ENCODE data around the gene CHST7.
"Not testable (repeated sequence)": the region's sequence is repeated elsewhere in the genome, so short reads cannot be mapped to it uniquely, and the experiment has no call there.

CHST7 gene

GRCh38 chrX:46573331-46573891 is at the start of gene CHST7:
CHST7 (plus strand) TSS chrX:46573765; CDS start chrX:46573932, 167 bp downstream.
- DNase-seq, result peak; percentile 41

GRCh38 chrX:46528640-46529039 is 44.9 kb upstream of the CHST7 start:
- not testable (repeated sequence) for DNase-seq

GRCh38 chrX:46529740-46530403 is 43.7 kb upstream of the CHST7 start:
- not testable (repeated sequence) for DNase-seq

DNA sequence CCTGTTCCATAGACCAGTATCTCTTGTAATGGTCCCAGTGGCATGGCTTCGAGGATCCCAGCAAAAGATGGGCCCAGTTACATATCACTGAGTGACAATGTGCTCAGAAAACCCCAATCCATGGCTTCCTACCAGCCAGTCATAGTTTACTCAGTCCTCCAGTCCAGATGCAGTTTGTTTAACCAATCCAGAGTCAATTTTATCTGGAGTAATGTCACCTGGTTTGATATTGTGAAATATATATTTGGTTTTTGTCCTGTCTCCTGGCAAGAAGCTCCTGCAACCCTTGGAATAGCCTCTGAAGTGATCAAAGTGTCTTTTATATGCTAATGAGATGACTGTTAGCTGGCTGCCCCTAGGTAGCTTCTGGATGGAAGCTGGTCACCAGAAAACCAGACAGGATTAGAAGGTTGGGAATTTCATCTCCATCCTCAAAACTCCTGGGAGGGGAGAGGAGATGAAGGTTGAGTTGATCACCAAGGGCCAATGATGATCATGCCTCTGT is 43.1 kb upstream of the CHST7 start:
- not testable (repeated sequence) for DNase-seq

- DNase-seq, result no peak
These were observed 42.1 kb upstream of the CHST7 start for GRCh38 chrX:46531442-46531841.

- DNase-seq, result no peak
These were observed 30.1 kb upstream of the CHST7 start for GRCh38 chrX:46543441-46543840.

DNA sequence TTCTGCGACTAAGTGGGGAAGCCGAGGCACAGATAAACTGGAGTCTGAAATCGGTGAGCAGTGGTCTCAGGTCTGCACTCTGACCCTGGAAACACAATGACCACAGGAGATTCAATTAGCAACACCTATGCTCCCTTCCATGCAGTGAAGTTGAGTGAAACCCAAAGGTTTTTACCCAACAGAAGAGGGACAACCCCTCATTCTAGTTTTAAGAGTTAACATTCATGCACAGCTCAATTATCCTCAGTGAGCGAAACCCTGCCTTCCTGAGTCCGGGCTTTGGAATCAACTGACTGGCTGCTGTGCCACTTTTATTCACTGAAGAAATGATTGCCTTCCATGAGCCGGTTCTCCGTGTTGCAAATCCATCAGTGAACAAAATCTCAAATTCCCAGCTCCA is 29.0 kb upstream of the CHST7 start:
- not testable (repeated sequence) for DNase-seq

GRCh38 chrX:46545111-46546005 is 28.2 kb upstream of the CHST7 start, which contains the start of gene ZNF674:
ZNF674 (minus strand) TSS chrX:46545421; CDS start chrX:46542087, 3,334 bp downstream.
- DNase-seq, result peak; percentile 68

- DNase-seq, result no peak
These were observed 25.7 kb upstream of the CHST7 start for GRCh38 chrX:46547857-46548256.

- DNase-seq, result no peak
These were observed 23.7 kb upstream of the CHST7 start for GRCh38 chrX:46549914-46550313.

- no peak for DNase-seq
These were observed 22.0 kb upstream of the CHST7 start for GRCh38 chrX:46551494-46552128.

- no peak for DNase-seq
These were observed 19.6 kb upstream of the CHST7 start for GRCh38 chrX:46553935-46554334.

DNA sequence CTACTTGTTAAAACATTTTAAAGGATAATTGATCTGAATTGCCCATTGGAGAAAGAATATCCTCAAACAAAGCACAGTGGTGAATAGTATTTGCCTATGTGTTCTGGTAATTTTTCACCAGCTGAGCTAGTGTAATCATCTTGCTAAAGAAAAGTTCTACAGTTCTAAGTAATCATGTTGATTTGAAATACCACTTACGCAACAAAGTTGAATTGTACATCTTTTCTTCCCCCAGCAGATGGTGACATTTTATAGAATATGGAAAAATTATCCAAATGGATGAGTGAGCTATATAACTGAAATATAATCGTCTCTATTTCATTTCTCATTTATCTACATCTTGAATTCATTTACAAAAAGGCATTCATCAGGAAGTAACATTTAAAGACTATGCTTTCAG is 18.6 kb upstream of the CHST7 start:
- no peak for DNase-seq

DNA sequence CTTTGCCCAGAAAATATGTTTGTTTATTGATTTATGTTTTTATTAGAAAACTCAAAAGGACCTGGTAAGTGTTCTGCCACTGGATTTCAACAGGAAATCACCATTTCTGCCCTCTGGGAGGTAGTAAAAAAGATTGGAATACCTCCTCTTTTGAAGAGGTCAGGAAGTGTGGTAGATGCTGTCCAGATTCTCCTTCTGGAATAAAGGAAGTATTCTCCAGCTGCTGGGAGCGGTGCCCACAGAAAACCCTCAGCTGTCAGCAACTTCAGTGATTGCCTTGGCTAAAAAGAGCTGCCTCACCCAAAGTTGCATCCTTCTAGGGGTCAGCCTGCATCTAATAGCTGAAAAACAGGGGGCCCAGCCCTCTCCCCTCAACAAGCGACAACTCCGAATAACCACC is 14.5 kb upstream of the CHST7 start:
- no peak for DNase-seq

- DNase-seq, result no peak
These were observed 11.5 kb upstream of the CHST7 start for GRCh38 chrX:46561824-46562657.

- no peak for DNase-seq
These were observed 6.2 kb upstream of the CHST7 start for GRCh38 chrX:46567388-46567787.

GRCh38 chrX:46569621-46570020 is 3.9 kb upstream of the CHST7 start:
- DNase-seq, result no peak

DNA sequence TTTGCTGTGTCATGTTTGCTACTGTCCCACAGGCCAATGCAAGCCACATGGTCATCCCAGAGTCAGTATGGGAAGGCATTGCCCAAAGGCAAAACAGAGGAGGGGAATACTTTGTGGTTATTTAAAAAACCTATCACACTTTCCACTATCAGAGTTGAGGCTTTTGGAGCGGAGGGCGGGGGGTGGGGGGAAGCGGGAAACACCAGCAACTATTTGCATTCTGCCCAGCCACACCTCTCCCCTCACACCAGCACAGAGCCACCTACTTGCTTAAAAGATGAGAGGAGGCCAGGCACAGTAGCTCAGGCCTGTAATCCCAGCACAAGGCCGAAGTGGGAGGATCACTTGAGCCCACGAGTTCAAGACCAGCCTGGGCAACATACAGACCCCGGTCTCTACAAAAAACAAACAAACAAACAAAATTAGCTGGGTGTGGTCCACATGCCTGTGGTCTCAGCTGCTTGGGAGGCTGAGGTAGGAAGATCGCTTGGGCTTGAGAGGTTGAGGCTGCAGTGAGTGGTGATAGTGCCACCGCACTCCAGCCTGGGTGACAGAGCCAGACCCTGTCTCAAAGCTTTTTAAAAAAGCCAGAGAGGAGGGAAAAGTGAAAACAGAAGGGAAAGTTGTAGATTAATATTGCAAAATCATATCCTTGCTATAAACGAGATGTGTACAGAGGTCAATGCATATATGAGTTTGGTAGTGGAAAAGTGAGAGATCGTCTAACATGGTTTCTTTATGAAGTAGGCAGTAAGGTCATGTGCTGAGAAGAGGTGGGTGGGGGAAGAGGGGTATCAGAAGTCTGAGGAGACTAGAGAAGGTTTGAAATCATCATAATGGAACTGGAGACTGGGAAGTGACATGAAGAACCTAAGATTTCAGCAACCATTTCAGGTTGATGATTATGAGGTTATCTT is 1.9 kb upstream of the CHST7 start:
- DNase-seq, result no peak

DNA sequence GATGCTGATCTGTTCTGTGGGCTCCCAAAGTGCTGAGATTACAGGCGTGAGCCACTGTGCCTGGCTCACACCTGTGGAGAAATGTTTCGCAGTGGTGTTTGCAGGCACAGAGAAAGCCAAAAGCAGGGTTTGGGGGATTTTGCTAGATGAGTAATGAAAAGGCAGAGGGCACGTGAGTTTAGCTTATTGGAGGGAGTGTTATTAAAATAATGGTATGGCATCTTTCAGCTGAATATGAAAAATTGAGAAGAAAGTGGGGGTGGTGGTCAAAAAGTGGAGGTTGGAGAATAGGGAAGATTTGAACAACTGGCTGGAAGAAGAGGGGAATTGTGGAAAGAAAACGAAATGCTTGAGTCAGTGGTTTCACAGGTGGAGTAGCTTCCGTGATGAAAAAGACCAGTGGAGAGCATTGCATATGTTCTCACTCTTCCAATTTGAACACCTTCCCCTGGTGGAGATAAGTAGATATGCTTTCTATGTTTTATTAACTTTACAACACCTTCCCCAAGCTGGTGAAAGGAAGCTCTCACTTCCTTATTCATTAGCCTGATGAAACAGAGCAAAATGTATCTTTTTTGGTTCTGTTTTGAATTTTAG is 1.1 kb upstream of the CHST7 start:
- no peak for DNase-seq

All from DMS 273 treated with DMSO at 0.1 percent for 48 hours (cell line).